ENCODE results near the gene MAGI2. TPM values are rescaled to one million over a fixed set of nuclear protein-coding genes. Genes with fewer than 3 reads are reported as not detected.

The MAGI2 gene
- total and polyA plus RNA-seq, 2 experiments from 2014 or later, result 10.4 to 26.4 TPM

DNA sequence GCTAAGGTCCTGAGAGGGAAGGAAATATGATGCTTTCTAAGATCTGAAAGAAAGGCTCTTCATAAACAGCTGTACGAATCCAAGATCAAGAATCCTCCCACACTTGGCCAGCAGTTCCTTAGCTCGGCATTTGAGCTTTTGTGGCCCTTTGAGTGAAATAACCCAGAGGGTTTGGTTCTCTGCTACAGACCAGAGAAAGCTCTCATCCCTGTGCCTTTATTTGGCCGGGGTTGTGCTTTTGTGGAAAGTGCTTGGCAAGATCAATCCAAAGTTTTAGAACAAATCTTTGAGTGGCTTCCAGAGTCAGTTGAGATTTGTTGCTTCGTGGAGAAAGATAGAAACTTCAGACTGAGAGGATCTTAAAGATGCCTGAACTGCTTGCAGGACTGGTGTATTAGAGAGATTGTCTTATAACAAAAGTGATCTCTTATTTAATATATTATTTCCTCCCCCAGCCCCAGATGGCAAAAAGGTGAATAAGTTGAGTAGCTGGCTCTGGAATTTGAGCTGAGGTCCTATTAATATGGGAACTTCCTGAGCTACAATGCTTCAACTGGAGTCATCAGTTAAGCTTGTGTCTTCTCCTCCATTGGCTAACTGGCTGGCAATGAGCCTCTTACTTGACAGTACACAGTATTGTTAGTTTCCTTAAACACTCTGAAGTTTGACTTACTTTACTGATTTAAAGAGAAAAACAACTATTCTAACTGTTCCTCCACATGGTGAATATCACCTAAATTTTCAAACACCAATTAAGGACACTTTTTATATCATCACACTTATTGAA is 687.3 kb downstream of the MAGI2 start (continued):
- TF ChIP-seq, protein P1, sequence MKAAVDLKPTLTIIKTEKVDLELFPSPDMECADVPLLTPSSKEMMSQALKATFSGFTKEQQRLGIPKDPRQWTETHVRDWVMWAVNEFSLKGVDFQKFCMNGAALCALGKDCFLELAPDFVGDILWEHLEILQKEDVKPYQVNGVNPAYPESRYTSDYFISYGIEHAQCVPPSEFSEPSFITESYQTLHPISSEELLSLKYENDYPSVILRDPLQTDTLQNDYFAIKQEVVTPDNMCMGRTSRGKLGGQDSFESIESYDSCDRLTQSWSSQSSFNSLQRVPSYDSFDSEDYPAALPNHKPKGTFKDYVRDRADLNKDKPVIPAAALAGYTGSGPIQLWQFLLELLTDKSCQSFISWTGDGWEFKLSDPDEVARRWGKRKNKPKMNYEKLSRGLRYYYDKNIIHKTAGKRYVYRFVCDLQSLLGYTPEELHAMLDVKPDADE (IDR thresholded peaks at IDR 0.05), result no peak
- TF ChIP-seq ZNF114 (CRISPR knock-in tag; IDR thresholded peaks at IDR 0.05), result no peak
- no peak for TF ChIP-seq CREB1 (CRISPR knock-in tag; IDR thresholded peaks at IDR 0.05; ENCODE audit: low read depth)
- no peak for TF ChIP-seq JUNB (IDR thresholded peaks at IDR 0.05; ENCODE audit: unreplicated experiment)
- TF ChIP-seq STAT1 (IDR thresholded peaks at IDR 0.05; ENCODE audit: unreplicated experiment), result no peak
- TF ChIP-seq, protein P2, sequence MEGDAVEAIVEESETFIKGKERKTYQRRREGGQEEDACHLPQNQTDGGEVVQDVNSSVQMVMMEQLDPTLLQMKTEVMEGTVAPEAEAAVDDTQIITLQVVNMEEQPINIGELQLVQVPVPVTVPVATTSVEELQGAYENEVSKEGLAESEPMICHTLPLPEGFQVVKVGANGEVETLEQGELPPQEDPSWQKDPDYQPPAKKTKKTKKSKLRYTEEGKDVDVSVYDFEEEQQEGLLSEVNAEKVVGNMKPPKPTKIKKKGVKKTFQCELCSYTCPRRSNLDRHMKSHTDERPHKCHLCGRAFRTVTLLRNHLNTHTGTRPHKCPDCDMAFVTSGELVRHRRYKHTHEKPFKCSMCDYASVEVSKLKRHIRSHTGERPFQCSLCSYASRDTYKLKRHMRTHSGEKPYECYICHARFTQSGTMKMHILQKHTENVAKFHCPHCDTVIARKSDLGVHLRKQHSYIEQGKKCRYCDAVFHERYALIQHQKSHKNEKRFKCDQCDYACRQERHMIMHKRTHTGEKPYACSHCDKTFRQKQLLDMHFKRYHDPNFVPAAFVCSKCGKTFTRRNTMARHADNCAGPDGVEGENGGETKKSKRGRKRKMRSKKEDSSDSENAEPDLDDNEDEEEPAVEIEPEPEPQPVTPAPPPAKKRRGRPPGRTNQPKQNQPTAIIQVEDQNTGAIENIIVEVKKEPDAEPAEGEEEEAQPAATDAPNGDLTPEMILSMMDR (conservative IDR thresholded peaks at IDR 0.05; ENCODE audit: low read depth in 2 of 2), result no peak
- no peak for TF ChIP-seq POLR2AphosphoS5 (IDR thresholded peaks at IDR 0.05; ENCODE audit: low read depth)
- TF ChIP-seq EZH2 (IDR thresholded peaks at IDR 0.05; ENCODE audit: low read depth, unreplicated experiment), result no peak
- no peak for TF ChIP-seq ZNF331 (CRISPR knock-in tag; IDR thresholded peaks at IDR 0.05; ENCODE audit: low read depth)
- TF ChIP-seq, protein P3, sequence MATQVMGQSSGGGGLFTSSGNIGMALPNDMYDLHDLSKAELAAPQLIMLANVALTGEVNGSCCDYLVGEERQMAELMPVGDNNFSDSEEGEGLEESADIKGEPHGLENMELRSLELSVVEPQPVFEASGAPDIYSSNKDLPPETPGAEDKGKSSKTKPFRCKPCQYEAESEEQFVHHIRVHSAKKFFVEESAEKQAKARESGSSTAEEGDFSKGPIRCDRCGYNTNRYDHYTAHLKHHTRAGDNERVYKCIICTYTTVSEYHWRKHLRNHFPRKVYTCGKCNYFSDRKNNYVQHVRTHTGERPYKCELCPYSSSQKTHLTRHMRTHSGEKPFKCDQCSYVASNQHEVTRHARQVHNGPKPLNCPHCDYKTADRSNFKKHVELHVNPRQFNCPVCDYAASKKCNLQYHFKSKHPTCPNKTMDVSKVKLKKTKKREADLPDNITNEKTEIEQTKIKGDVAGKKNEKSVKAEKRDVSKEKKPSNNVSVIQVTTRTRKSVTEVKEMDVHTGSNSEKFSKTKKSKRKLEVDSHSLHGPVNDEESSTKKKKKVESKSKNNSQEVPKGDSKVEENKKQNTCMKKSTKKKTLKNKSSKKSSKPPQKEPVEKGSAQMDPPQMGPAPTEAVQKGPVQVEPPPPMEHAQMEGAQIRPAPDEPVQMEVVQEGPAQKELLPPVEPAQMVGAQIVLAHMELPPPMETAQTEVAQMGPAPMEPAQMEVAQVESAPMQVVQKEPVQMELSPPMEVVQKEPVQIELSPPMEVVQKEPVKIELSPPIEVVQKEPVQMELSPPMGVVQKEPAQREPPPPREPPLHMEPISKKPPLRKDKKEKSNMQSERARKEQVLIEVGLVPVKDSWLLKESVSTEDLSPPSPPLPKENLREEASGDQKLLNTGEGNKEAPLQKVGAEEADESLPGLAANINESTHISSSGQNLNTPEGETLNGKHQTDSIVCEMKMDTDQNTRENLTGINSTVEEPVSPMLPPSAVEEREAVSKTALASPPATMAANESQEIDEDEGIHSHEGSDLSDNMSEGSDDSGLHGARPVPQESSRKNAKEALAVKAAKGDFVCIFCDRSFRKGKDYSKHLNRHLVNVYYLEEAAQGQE (IDR thresholded peaks at IDR 0.05; ENCODE audit: unreplicated experiment), result no peak
- no peak for TF ChIP-seq NANOG (IDR thresholded peaks at IDR 0.05; ENCODE audit: borderline replicate concordance)

DNA sequence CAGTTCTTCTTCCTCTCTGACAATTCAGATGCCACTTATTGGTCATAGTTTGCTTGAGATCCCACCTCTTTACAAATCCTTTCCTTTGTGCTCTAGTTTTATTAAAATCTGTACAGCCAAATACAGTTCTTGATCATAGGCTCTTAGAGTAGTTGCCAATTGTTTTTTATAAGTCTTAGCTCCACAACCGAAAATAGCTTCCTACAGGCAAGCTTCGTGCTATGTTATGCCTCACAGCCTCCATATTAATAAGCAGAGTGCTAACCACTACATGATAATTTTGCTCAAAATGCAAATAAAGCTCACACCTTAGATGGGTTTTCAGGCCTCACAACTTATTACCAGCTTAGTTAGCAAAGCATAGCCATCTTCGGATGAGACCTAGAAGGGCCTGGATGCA is 688.9 kb downstream of the MAGI2 start:
- Histone ChIP-seq H3K36me3 (ENCODE audit: insufficient read depth) (no peaks in the 10 kb centered on the region), H3K4me1 (ENCODE audit: insufficient read depth) (peaks cover 14% of the 10 kb centered on the region; the same call in 1 of the 2 replicates), H3K4me2 (no peak overlapping the region), H2AFZ (no peak overlapping the region), H4K20me1 (replicated peaks; ENCODE audit: insufficient read depth) (0 out of 2 replicates have a peak, but pooled peaks cover 8% of the 10 kb centered on the region), H3K9me2 (ENCODE audit: insufficient read depth) (no peaks in the 10 kb centered on the region), H3K79me2 (replicated peaks; ENCODE audit: insufficient read depth) (peaks cover 100% of the 10 kb centered on the region), H3F3A (replicated peaks; ENCODE audit: low read depth) (no peaks in the 10 kb centered on the region), H3K27me3 (ENCODE audit: insufficient read depth) (no peaks in the 10 kb centered on the region), H3K4me3 (no peak overlapping the region), H3K27ac (ENCODE audit: low read depth) (no peak overlapping the region)
- H3K9me3 Mint-ChIP-seq, result no peaks in the 10 kb centered on the region
- H3K4me3 Mint-ChIP-seq, result no peak overlapping the region
- H3K36me3 Mint-ChIP-seq (ENCODE audit: low read depth), result peaks cover 4% of the 10 kb centered on the region; the same call in 2 of the 3 replicates
- DNase-seq (ENCODE audit: low spot score) (no peak), ATAC-seq (no peak)
- no peak overlapping the region for H3K27ac Mint-ChIP-seq
- H3K4me1 Mint-ChIP-seq, result peaks cover 9% of the 10 kb centered on the region
- H3K27me3 Mint-ChIP-seq (ENCODE audit: insufficient read depth, low read depth, poor library complexity), result no peaks in the 10 kb centered on the region
- TF ChIP-seq JUNB (IDR thresholded peaks at IDR 0.05; ENCODE audit: unreplicated experiment) (no peak), EZH2phosphoT487 (IDR thresholded peaks at IDR 0.05; ENCODE audit: unreplicated experiment) (no peak), ZNF114 (CRISPR knock-in tag; IDR thresholded peaks at IDR 0.05) (no peak), NANOG (IDR thresholded peaks at IDR 0.05; ENCODE audit: borderline replicate concordance) (no peak), STAT1 (IDR thresholded peaks at IDR 0.05; ENCODE audit: unreplicated experiment) (no peak)
- TF ChIP-seq, protein P1 (IDR thresholded peaks at IDR 0.05), result no peak
- TF ChIP-seq, protein P2 (conservative IDR thresholded peaks at IDR 0.05; ENCODE audit: low read depth in 2 of 2), result no peak
- TF ChIP-seq, protein P3 (IDR thresholded peaks at IDR 0.05; ENCODE audit: unreplicated experiment), result no peak
